ENCODE results near the gene MYADM. TPM values are rescaled to one million over a fixed set of nuclear protein-coding genes. Genes with fewer than 3 reads are reported as not detected.

MYADM gene
- total and polyA plus RNA-seq, 2 of the 13 experiments (the other 11 are each of a cell fraction or from before 2014, with no cell fraction given) = 19.9 to 38.1 TPM

DNA sequence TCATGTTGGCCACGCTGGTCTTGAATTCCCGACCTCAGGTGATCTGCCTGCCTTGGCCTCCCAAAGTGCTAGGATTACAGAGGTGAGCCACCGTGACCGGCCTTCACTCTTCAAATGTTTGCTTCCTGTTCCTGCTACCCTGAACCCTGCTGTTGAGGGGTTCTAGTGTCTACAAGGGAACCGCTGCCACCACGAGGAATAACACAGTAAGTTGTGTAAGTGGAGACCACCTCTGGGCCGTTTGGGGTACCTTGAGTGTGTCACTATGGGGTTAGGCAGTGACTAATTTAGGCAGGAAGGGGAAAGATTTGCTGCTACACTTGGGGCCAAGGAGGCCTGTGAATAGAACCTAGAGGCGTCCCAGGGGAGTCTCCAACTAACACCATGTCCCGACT is 2.2 kb upstream of the MYADM start (continued):
- TF ChIP-seq, protein P1, sequence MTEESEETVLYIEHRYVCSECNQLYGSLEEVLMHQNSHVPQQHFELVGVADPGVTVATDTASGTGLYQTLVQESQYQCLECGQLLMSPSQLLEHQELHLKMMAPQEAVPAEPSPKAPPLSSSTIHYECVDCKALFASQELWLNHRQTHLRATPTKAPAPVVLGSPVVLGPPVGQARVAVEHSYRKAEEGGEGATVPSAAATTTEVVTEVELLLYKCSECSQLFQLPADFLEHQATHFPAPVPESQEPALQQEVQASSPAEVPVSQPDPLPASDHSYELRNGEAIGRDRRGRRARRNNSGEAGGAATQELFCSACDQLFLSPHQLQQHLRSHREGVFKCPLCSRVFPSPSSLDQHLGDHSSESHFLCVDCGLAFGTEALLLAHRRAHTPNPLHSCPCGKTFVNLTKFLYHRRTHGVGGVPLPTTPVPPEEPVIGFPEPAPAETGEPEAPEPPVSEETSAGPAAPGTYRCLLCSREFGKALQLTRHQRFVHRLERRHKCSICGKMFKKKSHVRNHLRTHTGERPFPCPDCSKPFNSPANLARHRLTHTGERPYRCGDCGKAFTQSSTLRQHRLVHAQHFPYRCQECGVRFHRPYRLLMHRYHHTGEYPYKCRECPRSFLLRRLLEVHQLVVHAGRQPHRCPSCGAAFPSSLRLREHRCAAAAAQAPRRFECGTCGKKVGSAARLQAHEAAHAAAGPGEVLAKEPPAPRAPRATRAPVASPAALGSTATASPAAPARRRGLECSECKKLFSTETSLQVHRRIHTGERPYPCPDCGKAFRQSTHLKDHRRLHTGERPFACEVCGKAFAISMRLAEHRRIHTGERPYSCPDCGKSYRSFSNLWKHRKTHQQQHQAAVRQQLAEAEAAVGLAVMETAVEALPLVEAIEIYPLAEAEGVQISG (CRISPR knock-in tag; IDR thresholded peaks at IDR 0.05) = no peak
- TF ChIP-seq, protein P2, sequence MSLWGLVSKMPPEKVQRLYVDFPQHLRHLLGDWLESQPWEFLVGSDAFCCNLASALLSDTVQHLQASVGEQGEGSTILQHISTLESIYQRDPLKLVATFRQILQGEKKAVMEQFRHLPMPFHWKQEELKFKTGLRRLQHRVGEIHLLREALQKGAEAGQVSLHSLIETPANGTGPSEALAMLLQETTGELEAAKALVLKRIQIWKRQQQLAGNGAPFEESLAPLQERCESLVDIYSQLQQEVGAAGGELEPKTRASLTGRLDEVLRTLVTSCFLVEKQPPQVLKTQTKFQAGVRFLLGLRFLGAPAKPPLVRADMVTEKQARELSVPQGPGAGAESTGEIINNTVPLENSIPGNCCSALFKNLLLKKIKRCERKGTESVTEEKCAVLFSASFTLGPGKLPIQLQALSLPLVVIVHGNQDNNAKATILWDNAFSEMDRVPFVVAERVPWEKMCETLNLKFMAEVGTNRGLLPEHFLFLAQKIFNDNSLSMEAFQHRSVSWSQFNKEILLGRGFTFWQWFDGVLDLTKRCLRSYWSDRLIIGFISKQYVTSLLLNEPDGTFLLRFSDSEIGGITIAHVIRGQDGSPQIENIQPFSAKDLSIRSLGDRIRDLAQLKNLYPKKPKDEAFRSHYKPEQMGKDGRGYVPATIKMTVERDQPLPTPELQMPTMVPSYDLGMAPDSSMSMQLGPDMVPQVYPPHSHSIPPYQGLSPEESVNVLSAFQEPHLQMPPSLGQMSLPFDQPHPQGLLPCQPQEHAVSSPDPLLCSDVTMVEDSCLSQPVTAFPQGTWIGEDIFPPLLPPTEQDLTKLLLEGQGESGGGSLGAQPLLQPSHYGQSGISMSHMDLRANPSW (CRISPR knock-in tag; IDR thresholded peaks at IDR 0.05; ENCODE audit: borderline replicate concordance) = 0 out of 2 replicates have a peak, but pooled peaks have one; percentile 22
- no peak for TF ChIP-seq ZNF7 (CRISPR knock-in tag; IDR thresholded peaks at IDR 0.05)
- no peak for TF ChIP-seq ZNF496 (CRISPR knock-in tag; IDR thresholded peaks at IDR 0.05; ENCODE audit: insufficient replicate concordance)
- TF ChIP-seq ZNF34 (CRISPR knock-in tag; IDR thresholded peaks at IDR 0.05; ENCODE audit: borderline replicate concordance) = peak; percentile 72; the same call in 1 of the 2 replicates
- no peak for TF ChIP-seq LRRFIP1 (CRISPR knock-in tag; conservative IDR thresholded peaks at IDR 0.05)
- TF ChIP-seq AKAP8 (CRISPR knock-in tag; IDR thresholded peaks at IDR 0.05) = no peak
- peak; percentile 64; the same call in 1 of the 2 replicates for TF ChIP-seq MEIS1 (CRISPR knock-in tag; IDR thresholded peaks at IDR 0.05; ENCODE audit: borderline replicate concordance)
- peak; percentile 75; the same call in 1 of the 2 replicates for TF ChIP-seq ZSCAN25 (CRISPR knock-in tag; IDR thresholded peaks at IDR 0.05)
- TF ChIP-seq, protein P3, sequence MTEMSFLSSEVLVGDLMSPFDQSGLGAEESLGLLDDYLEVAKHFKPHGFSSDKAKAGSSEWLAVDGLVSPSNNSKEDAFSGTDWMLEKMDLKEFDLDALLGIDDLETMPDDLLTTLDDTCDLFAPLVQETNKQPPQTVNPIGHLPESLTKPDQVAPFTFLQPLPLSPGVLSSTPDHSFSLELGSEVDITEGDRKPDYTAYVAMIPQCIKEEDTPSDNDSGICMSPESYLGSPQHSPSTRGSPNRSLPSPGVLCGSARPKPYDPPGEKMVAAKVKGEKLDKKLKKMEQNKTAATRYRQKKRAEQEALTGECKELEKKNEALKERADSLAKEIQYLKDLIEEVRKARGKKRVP (CRISPR knock-in tag; IDR thresholded peaks at IDR 0.05) = peak in 1 of 2 experiments; percentile 48; a peak in 1 of 4 replicates
- TF ChIP-seq, protein P4, sequence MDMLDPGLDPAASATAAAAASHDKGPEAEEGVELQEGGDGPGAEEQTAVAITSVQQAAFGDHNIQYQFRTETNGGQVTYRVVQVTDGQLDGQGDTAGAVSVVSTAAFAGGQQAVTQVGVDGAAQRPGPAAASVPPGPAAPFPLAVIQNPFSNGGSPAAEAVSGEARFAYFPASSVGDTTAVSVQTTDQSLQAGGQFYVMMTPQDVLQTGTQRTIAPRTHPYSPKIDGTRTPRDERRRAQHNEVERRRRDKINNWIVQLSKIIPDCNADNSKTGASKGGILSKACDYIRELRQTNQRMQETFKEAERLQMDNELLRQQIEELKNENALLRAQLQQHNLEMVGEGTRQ (IDR thresholded peaks at IDR 0.05; ENCODE audit: low read depth, low read length) = no peak
- TF ChIP-seq, protein P4 (CRISPR knock-in tag; IDR thresholded peaks at IDR 0.05; ENCODE audit: borderline replicate concordance) = no peak
- TF ChIP-seq HMGA1 (CRISPR knock-in tag; conservative IDR thresholded peaks at IDR 0.05) = no peak
- no peak for TF ChIP-seq JARID2 (CRISPR knock-in tag; IDR thresholded peaks at IDR 0.05; ENCODE audit: insufficient replicate concordance)
- TF ChIP-seq AGO1 (IDR thresholded peaks at IDR 0.05; ENCODE audit: low read depth, low read length, poor library complexity, severe bottlenecking) = no peak

Data from HepG2 (cell line).